ENCODE data around the gene CMTM7.

CMTM7 gene, protein sequence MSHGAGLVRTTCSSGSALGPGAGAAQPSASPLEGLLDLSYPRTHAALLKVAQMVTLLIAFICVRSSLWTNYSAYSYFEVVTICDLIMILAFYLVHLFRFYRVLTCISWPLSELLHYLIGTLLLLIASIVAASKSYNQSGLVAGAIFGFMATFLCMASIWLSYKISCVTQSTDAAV

DNA sequence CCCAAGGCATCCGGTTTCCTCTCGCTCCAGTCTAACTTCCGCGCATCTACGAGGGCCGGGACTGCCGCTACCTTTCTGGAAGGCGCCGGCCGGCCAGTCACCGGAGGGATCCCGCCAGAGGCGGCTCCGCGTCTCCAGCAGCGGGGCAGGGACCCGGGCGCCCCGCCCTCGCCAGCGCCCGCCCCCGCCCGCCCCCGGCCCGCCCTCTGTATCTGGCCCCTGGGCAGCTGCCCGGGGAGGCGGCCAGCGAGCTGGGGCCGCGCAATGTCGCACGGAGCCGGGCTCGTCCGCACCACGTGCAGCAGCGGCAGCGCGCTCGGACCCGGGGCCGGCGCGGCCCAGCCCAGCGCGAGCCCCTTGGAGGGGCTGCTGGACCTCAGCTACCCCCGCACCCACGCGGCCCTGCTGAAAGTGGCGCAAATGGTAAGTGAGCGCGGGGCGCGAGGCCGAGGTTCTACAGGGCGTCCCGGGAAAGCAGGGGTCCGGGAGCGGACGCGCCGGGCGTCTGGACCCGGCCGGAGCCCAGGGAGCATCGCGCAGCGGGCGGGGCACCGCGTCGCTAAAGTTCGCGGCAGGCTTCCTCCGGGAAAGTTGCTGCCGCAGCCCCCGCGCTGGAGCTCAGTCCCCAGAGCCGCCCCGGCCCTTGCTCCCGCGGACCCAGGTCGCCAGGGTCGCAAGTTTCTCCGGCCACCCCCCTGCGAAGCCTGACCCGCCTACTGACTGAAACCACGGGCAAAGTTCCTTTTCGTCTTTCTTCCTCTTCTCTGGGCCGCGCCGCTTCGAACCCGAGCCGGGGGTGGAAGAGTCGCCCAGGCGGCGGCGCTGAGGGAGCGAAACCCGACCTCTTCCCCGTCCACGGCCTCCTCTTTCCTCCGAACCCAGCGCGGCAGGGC, at the start of gene CMTM7:
CMTM7 (plus strand) TSS at position 211 of the 893 bp plus-strand sequence; CDS start at position 265, 54 bp downstream.
- no peak for DNase-seq

DNA sequence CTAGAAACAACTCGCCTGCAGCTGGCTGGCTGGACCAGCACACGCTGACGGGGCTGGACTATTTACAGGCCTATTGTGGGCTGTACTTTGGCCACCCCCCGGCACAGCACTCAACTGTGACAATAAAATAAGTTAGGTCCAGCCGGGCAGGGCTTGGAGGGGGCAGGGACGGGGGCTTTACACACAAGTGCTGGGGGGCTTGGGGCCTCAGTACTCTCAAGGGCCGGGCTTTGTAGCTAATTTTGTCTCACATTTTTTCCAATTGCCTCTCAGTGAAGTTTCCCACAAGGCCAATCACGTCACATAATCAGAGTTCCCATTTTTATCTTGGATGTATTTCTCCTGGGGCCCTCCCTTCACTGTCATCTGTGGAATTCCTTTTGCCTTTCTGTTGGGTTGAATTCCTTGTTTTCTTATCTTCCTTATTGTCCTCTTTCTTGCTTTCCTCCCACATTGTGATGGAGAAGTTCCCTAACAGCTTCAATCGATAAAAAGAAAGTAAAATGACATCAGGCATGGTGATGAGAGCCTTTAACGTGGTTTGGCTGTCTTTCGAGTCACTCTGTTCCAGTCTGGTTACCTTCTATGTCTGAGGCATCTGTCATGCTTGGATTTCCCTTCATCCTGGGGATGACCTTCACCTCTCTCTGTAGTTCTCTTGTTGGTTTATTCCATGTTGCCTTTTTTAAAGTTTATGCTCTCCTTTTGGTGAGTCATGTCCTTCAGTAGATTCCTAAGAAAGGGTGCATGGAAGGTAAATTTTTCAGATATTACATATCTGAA, 44.1 kb upstream of the CMTM7 start:
- DNase-seq: no peak

DNA sequence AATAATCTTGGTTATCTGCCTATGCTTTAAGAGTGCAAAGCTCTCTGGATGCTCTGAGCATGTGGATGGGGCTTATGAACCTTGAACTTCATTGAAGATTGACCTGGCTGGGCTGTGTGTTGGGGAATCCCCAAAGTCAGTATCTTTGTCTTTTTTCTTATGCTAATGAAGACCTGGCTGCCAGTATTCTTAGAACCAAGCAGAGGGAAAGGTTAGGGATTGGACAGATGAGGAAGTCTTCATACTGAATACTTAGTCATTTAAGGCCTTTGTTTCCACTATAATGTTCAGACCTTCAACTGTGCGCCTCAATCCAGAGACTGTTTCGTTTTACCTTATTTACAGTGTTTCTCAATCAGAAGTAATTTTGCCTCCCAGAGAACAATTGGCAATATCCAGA, 42.5 kb upstream of the CMTM7 start:
- DNase-seq: no peak

DNA sequence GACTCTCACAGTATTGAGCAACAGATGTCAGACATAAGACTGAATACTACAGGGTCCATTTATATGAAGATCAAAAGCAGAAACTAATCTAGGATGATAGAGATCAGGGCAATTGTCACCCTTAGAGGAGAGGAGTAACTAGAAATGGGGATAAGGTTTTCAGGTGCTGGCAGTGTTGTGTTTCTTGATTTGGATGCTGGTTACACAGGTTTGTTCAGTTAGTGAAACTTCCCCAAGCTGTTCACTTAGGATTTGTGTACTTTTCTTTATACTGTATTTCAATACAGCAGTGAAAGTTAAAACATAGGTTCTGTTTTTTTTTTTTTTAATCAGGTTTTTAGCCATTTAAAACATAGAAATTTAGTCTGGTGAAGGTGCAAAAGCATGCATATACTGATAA, 39.1 kb upstream of the CMTM7 start:
- DNase-seq: no peak

DNA sequence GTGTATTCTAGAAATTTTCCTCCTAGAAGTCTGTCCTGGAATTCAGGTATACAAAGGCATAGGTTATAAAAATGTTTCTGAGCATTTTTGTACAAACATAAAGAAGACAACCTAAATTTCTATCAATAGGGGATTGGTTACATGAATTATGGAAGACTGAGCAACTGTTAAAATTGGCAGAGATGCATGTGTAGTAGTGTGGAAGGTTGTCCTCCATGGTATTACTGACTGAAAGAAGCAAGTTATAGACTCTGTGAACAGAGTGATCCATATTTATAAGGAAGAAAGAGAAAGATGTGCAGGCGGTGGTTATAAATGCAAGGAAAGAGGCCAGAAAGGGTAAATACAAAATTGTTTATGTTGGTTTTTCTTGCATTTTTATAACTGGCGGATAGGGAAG, 38.3 kb upstream of the CMTM7 start:
- DNase-seq: no peak

DNA sequence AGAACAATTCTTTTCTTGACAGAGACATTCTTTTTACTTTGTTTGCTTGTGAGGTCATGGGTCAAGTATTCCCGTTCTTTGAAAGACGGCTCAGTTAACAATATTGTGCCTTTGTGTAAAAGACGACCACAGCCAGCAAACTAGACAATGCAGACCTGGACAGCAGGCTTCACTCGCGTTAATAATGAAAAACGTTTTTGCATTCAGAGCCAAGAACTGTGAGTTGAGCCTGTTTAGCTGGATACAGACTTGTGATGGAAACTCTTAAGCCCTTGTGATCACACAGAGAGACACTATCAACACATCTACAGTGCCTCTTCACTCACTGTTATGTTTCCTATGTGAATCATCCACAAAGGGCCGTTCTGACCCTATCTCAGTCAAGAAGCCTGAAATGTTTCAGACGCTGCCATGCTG, 37.3 kb upstream of the CMTM7 start:
- no peak for DNase-seq

DNA sequence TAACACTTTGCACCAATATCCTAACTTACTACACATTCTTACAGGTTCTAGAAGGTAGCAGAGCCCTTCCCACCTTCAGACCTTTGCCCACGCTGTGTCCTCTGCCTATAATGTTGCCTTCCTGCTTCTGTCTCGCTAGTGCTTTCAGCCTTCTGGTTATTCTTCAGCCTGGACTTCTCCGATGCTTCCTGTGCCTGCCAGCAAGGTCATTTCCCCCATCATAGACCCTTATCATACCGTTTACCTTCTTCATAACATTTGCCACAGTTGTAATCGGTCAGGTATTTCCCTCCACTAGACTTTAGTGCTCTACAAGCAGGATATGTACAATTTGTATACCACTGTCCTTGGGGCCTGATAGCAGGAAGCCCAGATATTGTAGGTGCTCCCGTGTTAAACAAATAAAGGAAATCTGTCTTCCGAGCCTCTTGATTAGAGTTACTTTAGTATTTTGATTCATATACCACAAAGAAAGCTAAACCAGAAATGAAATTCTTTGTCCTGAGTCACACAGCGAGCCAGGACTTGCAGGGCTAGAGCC, 35.8 kb upstream of the CMTM7 start:
- DNase-seq: no peak

DNA sequence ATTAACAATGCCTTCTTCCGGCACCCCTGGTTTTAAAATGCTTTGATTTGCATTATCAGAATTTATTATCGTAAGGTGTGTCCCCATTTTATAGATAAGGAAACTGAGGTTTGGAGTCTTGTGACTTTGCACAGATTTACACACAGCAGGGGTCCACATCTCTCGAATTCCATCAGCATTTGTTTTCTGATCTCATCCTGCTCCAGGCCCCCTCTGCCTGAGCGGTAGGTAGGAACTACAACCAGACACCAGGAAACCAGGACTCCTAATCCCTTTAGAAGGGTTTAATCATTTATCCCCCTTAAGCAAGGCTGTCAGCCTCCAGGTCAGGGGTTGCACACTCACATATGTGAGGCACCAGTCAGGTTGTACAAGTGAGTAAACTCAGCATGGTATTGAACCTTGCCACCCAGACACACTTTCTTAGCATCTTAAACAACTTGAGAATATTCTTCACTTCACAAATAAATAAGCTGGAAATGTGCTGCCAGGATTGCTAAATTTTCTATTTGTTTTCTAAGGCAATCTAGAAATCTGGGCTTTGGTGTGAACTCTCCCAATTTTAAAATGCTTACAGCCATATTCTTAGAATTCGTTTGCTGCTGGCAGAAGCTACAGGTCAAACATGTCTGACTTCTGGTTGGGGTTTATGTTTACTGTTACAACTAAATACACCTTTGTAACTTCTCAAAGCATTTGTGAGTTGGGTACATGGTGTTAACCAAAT, 31.7 kb upstream of the CMTM7 start:
- DNase-seq: no peak

DNA sequence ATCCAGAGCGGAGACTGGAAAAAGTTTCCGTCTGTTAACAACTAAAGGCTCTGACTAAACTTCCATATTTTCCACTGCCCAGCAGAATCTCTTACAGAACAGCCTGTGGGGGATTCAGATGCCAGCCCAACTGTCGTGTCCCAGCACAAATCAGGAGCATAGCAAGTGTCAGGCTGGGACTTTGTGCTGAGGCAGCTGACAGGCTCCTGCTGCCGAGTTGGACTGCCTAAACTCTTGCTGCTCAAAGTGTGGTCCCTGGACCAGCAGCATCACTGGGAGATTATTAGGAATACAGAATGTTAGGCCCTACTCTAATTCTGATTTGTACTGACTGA, 31.2 kb upstream of the CMTM7 start:
- DNase-seq: no peak

DNA sequence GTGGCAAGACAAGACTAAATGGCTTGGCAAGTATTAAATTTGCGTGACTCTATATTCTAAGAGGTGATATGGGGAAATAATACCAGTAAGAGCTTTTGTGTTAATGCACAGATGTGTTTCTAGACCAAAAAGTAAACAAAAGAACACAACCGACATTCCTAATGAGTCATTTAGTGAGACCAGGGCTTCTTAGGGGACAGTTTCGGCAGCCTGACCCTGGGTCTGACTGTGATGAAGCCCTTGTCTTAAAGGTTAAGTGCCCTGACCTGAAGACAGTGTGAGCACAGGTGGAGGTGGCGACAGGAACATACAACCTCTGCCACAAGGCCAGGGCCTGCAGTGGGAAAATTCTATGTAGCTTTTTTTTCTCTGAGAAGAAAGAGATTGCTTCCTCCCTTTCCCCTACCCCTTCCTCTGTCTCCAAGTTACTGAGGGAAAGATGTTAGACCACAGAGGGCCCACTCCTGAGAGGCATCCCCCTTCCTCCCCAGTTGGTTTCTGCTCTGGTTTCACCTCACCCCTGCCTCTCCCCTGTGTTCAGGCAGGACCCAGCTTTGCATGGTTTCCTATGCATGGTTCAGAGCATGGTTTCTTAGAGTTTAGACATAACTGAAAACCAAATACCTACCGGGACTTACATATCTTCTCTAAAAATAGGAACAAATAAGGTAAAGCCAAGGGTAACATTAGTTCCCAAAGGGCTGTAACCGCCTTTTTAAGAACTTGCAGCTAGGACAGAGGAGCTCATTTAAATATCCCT, 24.8 kb upstream of the CMTM7 start:
- DNase-seq: no peak

DNA sequence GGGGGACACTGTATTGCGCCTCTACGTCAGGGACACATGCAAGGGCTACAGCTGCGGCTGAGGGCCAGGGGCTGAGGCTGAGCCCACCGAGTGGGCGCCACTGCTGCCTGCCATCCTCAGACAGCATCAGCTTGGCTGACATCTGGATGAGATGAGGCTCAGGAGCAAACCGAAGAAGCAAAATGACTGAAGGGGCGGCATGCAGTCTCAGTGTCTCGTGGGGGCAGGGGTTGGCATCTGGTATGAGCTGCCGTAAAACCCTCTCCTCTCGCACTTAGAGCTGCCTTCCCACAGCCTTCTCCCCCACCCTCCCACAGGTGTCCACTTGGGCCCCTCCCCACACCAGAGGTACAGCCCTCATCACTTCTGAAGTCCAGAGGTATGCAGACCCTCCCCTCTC, 24.2 kb upstream of the CMTM7 start:
- no peak for DNase-seq

DNA sequence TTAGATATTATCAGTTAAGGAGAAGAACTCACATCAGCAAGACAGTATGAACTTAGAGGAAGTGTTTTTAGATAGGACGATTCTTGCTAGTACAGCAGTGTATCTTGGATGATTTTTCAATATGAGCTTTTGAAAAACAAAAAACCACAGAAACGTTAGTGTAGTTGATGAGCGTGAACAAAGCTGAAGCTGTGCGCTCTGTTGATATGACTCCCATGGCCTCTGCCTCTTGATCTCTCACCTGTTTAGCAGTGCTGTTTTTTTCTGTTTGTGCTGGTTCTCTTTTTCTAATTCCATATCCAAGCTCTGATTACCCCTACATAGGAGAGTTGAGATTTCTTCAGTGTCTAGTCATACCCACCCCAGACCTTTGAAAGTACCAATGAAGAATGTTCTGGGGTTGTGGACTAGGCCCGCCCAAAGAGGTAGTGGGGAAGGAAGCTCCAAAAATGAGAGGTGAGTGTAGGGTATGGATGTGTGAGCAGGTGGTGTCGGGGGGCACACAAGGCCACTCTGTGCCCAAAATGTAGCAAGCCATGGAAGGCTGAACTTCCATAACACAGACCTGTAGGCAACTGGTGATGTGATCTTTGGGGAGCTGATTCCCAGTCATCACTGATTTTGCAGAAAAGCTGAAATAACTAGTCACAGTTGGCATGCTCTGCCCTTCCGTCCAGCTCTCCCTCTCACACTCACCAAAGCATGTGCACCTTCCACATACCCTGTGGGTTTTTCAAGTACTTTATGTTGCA, 20.0 kb upstream of the CMTM7 start:
- DNase-seq: no peak

DNA sequence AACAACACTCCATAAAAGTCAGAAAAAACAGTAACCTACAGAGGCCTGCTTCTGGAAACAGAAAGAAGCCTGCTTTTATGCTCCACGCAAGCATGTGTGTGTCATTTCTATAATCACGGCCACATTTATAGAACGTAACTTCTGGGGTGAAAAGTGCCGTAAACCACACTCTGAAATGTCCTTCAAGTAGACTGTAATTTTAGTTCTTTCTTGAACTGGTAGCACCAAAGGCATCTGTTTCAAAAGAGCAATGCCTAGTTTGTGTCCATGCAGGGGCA, 19.5 kb upstream of the CMTM7 start:
- no peak for DNase-seq

DNA sequence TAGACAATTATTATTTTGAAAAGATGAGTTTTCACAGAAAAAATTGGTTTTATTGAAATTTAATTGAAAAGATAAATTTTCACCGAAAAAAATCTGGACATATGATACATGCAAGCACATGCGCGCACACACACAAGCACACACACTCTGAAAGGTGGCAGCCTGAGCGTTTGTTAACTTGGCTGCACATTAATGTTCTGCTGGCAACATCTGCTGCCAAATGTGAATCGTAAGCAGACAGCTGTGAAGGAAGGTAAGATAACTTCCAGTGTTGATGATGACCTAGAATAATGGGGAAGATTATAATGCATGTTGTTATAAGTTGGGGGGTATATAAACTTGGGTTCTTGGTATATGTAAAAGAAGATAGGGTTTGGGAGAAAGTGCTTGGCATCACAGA, 18.4 kb upstream of the CMTM7 start:
- DNase-seq: no peak

DNA sequence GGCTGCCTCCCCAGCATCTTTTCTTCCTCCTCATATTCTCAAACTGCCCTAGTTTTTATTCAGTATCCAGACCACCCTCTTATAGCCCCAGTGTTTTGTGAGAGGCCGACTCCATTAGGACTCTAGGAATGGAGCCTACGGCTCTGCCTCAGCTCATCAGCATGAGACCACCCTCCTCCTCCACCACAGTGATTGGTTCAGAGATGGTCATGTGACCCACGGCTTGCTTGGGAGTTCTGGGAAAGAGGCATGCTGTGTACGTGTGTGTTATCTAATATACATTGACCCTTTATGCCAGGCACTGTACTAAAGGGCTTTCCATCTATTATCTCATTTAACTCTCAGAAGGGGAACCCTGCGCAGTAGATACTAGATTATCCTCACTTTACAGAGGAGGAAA, 17.8 kb upstream of the CMTM7 start:
- no peak for DNase-seq

DNA sequence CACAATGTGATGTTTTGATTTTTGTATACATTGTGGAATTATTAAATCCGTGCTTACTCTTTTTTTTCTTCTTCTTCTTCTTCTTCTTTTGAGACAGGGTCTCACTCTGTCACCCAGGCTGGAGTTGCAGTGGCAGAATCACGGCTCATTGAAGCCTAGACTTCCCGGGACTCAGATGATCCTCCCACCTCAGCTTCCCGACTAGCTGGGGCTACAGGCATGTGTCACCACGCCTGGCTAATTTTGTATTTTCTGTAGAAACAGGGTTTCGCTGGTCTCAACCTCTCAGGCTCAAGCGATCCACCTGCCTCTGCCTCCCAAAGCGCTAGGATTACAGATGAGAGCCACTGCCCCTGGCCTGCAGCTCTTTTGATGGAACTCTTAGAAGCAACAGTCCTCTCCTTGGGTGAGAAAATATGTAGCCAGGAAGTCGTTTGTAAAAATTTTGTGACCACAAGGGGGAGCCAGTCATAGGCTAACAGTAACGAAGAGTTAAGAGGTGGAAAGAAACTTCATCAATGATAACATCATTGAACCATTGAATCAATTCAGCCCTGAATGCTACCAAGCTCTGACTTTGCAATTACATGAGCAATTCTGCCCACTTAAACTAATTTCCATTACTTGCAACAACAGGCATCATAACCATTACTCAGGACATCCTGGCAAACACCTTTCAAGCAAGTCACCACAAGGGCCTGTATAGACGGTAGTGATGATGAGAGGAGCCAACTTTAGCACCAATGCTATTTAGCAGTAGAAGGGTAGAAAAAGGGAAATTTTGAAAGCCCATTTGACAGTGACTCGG, 16.7 kb upstream of the CMTM7 start:
- DNase-seq: no peak

DNA sequence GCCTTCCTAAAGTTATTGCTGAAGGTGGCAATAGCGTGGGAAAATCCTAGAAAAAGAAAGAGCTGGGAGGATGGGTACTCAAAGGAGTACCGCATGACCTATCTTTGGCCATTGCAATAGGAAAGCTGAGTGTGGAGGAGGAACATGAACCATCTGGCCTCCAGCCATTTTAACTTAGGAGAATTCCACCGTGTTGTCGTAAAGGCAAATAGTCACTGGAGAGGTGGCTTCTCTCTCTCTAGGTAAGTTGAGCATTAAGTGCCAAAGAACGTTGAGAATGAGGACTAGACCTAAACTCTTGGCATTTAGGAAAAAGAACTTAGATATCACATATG, 16.1 kb upstream of the CMTM7 start:
- no peak for DNase-seq

DNA sequence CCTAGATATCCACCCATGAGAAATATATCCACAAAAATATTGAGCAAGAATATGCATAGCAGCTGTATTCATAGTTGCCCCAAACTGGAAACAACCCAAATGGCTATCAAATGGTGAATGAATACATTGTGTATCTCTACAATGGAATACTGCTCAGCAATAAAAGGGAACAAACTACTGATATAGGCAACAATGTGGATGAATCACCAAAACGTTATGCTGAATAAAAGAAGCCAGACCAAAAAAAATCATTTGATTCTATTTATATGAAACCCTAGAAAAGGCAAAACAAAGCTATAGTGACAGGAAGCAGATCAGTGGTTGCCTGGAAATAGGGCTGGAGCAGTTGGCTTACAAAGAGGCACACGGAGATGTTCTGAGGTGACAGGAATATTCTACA, 15.5 kb upstream of the CMTM7 start:
- DNase-seq: no peak

DNA sequence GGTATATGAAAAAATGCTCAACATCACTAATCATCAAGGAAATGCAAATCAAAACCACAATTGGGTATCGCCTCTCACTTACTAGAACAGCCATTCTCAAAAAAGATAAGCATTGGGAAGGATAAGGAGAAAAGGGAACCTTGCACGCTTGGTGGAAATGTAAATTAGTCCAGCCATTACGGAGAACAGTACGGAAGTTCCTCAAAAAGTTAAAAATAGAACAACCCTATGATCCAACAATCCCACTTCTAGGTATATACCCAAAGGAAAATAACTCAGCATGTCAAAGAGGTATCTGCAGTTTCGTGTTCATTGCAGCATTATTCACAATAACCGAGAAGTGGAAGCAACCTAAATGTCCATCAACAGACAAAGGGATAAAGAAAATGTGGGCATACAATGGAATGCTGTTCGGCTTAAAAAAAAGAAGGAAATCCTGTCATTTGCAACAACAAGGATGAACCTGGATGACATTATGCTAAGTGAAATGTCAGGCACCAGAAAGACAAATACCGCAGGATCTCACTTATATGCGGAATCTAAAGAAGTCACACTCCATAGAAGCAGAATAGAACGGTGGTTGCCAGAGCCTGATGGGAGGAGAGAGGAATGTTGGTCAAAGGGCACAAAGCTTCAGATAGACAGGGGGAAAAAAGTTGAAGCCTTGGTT, 11.7 kb upstream of the CMTM7 start:
- DNase-seq: no peak

DNA sequence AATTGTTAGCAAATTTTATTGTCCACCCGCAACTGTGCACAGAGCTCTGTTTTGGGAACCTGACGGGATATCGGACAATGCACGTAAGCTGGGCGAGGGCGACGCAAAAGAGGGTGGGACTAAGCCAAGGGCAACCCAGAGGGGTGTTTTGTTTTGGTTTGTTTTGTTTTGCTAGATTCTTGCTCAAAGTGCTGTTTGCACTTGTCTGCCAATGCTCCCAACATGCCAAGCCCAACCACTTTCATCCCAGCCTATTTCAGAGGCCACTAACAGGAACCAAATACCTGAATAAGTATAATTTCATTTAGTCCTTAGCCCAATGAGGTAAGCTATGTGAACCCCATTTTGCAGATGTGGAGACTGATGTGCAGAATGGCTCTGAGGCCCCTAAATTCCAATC, 9.7 kb upstream of the CMTM7 start:
- no peak for DNase-seq
